Activated naive CD8-positive, alpha-beta T cell treated with anti-CD3 and anti-CD28 coated beads, Interleukin-2, amount 10 ng/mL, durations not matched to agents 7 days and 5 days (primary cell): ENCODE results near the gene PTPRR. TPM values are rescaled to one million over a fixed set of nuclear protein-coding genes. Genes with fewer than 3 reads are reported as not detected.

Experiments used
- ATAC-seq: fragments of 150-1000 bp; cut with Tn5 transposase; one replicate; pipeline ENCODE4 v1.10.0; 2021; ENCODE audit warnings: low read depth, moderate library complexity
- POLR2A ChIA-PET: fragments of 350-600 bp; sonication (Branson Sonifier 250); formaldehyde crosslinking; loops from one replicate; lab custom pipeline; 2021; ENCODE audit warnings: antibody characterized with exemption; lab: Charles Lee
- DNase-seq: peaks from one replicate; pipeline ENCODE4 v3.0.0; 2021
- H3K27ac Mint-ChIP-seq: one replicate; pipeline ENCODE4 v1.8.0; 2022; ENCODE audit warnings: mild to moderate bottlenecking, mixed read lengths
- H3K27me3 Mint-ChIP-seq: one replicate; pipeline ENCODE4 v1.8.0; 2022; ENCODE audit warnings: mild to moderate bottlenecking, moderate library complexity, mixed read lengths
- H3K36me3 Mint-ChIP-seq: one replicate; pipeline ENCODE4 v1.8.0; 2021; ENCODE audit warnings: mild to moderate bottlenecking, mixed read lengths
- H3K4me1 Mint-ChIP-seq: one replicate; pipeline ENCODE4 v1.8.0; 2021; ENCODE audit warnings: mixed read lengths
- H3K4me3 Mint-ChIP-seq: one replicate; pipeline ENCODE4 v1.8.0; 2022; ENCODE audit warnings: mild to moderate bottlenecking, moderate library complexity, mixed read lengths
- H3K9me3 Mint-ChIP-seq: one replicate; pipeline ENCODE4 v1.8.0; 2021; ENCODE audit warnings: mixed read lengths
- total RNA-seq, 2 experiments: library from RNA; stranded (reverse); gene quantifications; one replicate each; pipeline ENCODE4 v1.2.3, GENCODE V29; 2021

PTPRR gene
- total RNA-seq, 2 experiments from 2014 or later = not detected

- ATAC-seq (no peak), DNase-seq (no peak)
- Mint-ChIP-seq H3K27me3 (peaks cover 53% of the 10 kb centered on the region), H3K9me3 (peaks cover 1% of the 10 kb centered on the region), H3K4me1 (peaks cover 1% of the 10 kb centered on the region), H3K36me3 (no peaks in the 10 kb centered on the region), H3K27ac (no peak overlapping the region), H3K4me3 (no peak overlapping the region)
- POLR2A ChIA-PET = no interaction called here
Measured at GRCh38 chr12:70607107-70607506, 313.4 kb downstream of the PTPRR start.

GRCh38 chr12:70605976-70606375 lies 314.6 kb downstream of the PTPRR start:
- ATAC-seq (no peak), DNase-seq (no peak)
- Mint-ChIP-seq H3K27me3 (peaks cover 47% of the 10 kb centered on the region), H3K4me3 (no peak overlapping the region), H3K27ac (no peak overlapping the region), H3K36me3 (no peaks in the 10 kb centered on the region), H3K9me3 (peaks cover 1% of the 10 kb centered on the region), H3K4me1 (peaks cover 1% of the 10 kb centered on the region)
- POLR2A ChIA-PET = no interaction called here

GRCh38 chr12:70604662-70605061 lies 315.9 kb downstream of the PTPRR start:
- POLR2A ChIA-PET = no interaction called here
- no peak for DNase-seq
- Mint-ChIP-seq H3K9me3 (peaks cover 1% of the 10 kb centered on the region), H3K27ac (no peak overlapping the region), H3K4me1 (no peaks in the 10 kb centered on the region), H3K27me3 (peaks cover 36% of the 10 kb centered on the region), H3K36me3 (no peaks in the 10 kb centered on the region), H3K4me3 (no peak overlapping the region)
- no peak for ATAC-seq

GRCh38 chr12:70603044-70603443 lies 317.5 kb downstream of the PTPRR start:
- ATAC-seq = no peak
- peaks cover 1% of the 10 kb centered on the region for H3K9me3 Mint-ChIP-seq
- POLR2A ChIA-PET = no interaction called here

GRCh38 chr12:70598467-70599193 lies 321.9 kb downstream of the PTPRR start:
- DNase-seq (no peak), ATAC-seq (no peak)
- Mint-ChIP-seq H3K27ac (no peak overlapping the region), H3K4me1 (no peaks in the 10 kb centered on the region), H3K9me3 (no peaks in the 10 kb centered on the region), H3K27me3 (no peaks in the 10 kb centered on the region), H3K36me3 (no peaks in the 10 kb centered on the region), H3K4me3 (no peak overlapping the region)
- POLR2A ChIA-PET = no interaction called here

More at GRCh38 chr12:70603044-70603443, 317.5 kb downstream of the PTPRR start:
- Mint-ChIP-seq H3K36me3 (no peaks in the 10 kb centered on the region), H3K4me1 (no peaks in the 10 kb centered on the region), H3K27me3 (peaks cover 20% of the 10 kb centered on the region), H3K4me3 (no peak overlapping the region), H3K27ac (no peak overlapping the region)
- no peak for DNase-seq

- Mint-ChIP-seq H3K27ac (no peak overlapping the region), H3K9me3 (no peaks in the 10 kb centered on the region), H3K27me3 (peaks cover 10% of the 10 kb centered on the region), H3K4me3 (no peak overlapping the region), H3K36me3 (no peaks in the 10 kb centered on the region), H3K4me1 (no peaks in the 10 kb centered on the region)
- DNase-seq = no peak
- POLR2A ChIA-PET = no interaction called here
- ATAC-seq = no peak
Measured at GRCh38 chr12:70592664-70593063, 327.9 kb downstream of the PTPRR start.

- Mint-ChIP-seq H3K36me3 (no peaks in the 10 kb centered on the region), H3K27me3 (peaks cover 10% of the 10 kb centered on the region), H3K27ac (no peak overlapping the region), H3K9me3 (no peaks in the 10 kb centered on the region), H3K4me1 (no peaks in the 10 kb centered on the region), H3K4me3 (no peak overlapping the region)
- no peak for ATAC-seq
- POLR2A ChIA-PET = no interaction called here
- no peak for DNase-seq
Measured at GRCh38 chr12:70590549-70591226, 329.9 kb downstream of the PTPRR start.

- no peaks in the 10 kb centered on the region for H3K36me3 Mint-ChIP-seq
- H3K4me3 Mint-ChIP-seq = no peak overlapping the region
- ATAC-seq = peak; percentile 72
- POLR2A ChIA-PET = no interaction called here
- peak; percentile 56 for DNase-seq
- H3K27me3 Mint-ChIP-seq = peaks cover 10% of the 10 kb centered on the region
- no peaks in the 10 kb centered on the region for H3K4me1 Mint-ChIP-seq
- H3K9me3 Mint-ChIP-seq = no peaks in the 10 kb centered on the region
- H3K27ac Mint-ChIP-seq = no peak overlapping the region
Measured at GRCh38 chr12:70590051-70590450, 330.5 kb downstream of the PTPRR start.

Other genes with a start within 250 kb of the PTPRR start
- gene TSPAN8, start 237.3 kb upstream of the PTPRR start, total RNA-seq = not detected